ENCODE results near the gene KCNN1.
A peak's percentile ranks its signal among the peaks of the same experiment; 100 is the strongest.
"Not testable (repeated sequence)": the region's sequence is repeated elsewhere in the genome, so short reads cannot be mapped to it uniquely, and the experiment has no call there.

The KCNN1 gene

GRCh38 chr19:18000915-18001776 lies 34.2 kb downstream of the KCNN1 start:
- DNase-seq (ENCODE audit: low read depth) = no peak

GRCh38 chr19:18001777-18002345 lies 35.0 kb downstream of the KCNN1 start:
- DNase-seq (ENCODE audit: low read depth) = no peak

GRCh38 chr19:18002347-18002850 lies 35.5 kb downstream of the KCNN1 start:
- DNase-seq (ENCODE audit: low read depth) = no peak

GRCh38 chr19:18005750-18006149 lies 38.8 kb downstream of the KCNN1 start:
- not testable (repeated sequence) for DNase-seq (ENCODE audit: low read depth)

- no peak for DNase-seq (ENCODE audit: low read depth)
Measured at GRCh38 chr19:18007044-18007916, 40.4 kb downstream of the KCNN1 start.

- peak; percentile 51 for DNase-seq (ENCODE audit: low read depth)
Measured at GRCh38 chr19:18007917-18008673, 41.2 kb downstream of the KCNN1 start, which contains the start of gene ARRDC2. TSS of gene ARRDC2 (plus strand) at chr19:18008170. CDS start at chr19:18008311, 141 bp downstream.

- DNase-seq (ENCODE audit: low read depth) = no peak
Measured at GRCh38 chr19:18008814-18009213, 41.9 kb downstream of the KCNN1 start.

- DNase-seq (ENCODE audit: low read depth) = no peak
Measured at GRCh38 chr19:18009412-18010066, 42.6 kb downstream of the KCNN1 start.

- DNase-seq (ENCODE audit: low read depth) = no peak
Measured at GRCh38 chr19:18010149-18010548, 43.2 kb downstream of the KCNN1 start.

- no peak for DNase-seq (ENCODE audit: low read depth)
Measured at GRCh38 chr19:18013210-18014111, 46.6 kb downstream of the KCNN1 start.

- DNase-seq (ENCODE audit: low read depth) = no peak
Measured at GRCh38 chr19:18014197-18014596, 47.3 kb downstream of the KCNN1 start.

GRCh38 chr19:18016209-18016910 lies 49.5 kb downstream of the KCNN1 start:
- DNase-seq (ENCODE audit: low read depth) = no peak

GRCh38 chr19:18017275-18018083 lies 50.6 kb downstream of the KCNN1 start:
- DNase-seq (ENCODE audit: low read depth) = no peak

GRCh38 chr19:18020212-18021085 lies 53.5 kb downstream of the KCNN1 start:
- no peak for DNase-seq (ENCODE audit: low read depth)

- DNase-seq (ENCODE audit: low read depth) = no peak
Measured at GRCh38 chr19:18021121-18021755, 54.3 kb downstream of the KCNN1 start.

GRCh38 chr19:18023622-18024251 lies 56.8 kb downstream of the KCNN1 start:
- DNase-seq (ENCODE audit: low read depth) = no peak
